DOHH2 (cell line): ENCODE data around the gene IFIT3.

Experiments used
- H3F3A ChIP-seq: fragments of 200-600 bp; sonication (generic), shearing (Covaris generic); 2 replicates; pipeline ENCODE4 v1.6.0; 2016; ENCODE audit warnings: antibody characterized with exemption, mild to moderate bottlenecking; ENCODE audit not compliant: control insufficient read depth, insufficient read depth
- H3K27ac ChIP-seq: fragments of 200-600 bp; sonication (generic); 2 replicates; pipeline ENCODE4 v1.5.1; 2014; ENCODE audit warnings: low read depth, mild to moderate bottlenecking, low read length, moderate library complexity
- H3K27me3 ChIP-seq: fragments of 200-600 bp; sonication (generic); 2 replicates; pipeline ENCODE4 v1.6.1; 2014; ENCODE audit warnings: mild to moderate bottlenecking, low read length, mixed read lengths; ENCODE audit not compliant: control insufficient read depth
- H3K36me3 ChIP-seq: fragments of 200-600 bp; sonication (generic); 2 replicates; pipeline ENCODE4 v1.6.1; 2014; ENCODE audit warnings: mild to moderate bottlenecking, low read length, moderate library complexity, mixed read lengths; ENCODE audit not compliant: control insufficient read depth
- H3K4me1 ChIP-seq: fragments of 200-600 bp; sonication (generic); 2 replicates; pipeline ENCODE4 v1.6.1; 2014; ENCODE audit warnings: mild to moderate bottlenecking, low read length, mixed read lengths; ENCODE audit not compliant: control insufficient read depth
- H3K4me2 ChIP-seq: fragments of 200-600 bp; sonication (generic); 2 replicates; pipeline ENCODE4 v1.6.0; 2014; ENCODE audit warnings: mild to moderate bottlenecking, low read length, moderate library complexity
- H3K4me3 ChIP-seq: fragments of 200-600 bp; sonication (generic); 2 replicates; pipeline ENCODE4 v1.5.1; 2014; ENCODE audit warnings: mild to moderate bottlenecking, low read length, mixed read lengths
- H3K79me2 ChIP-seq: fragments of 200-600 bp; sonication (generic); 2 replicates; pipeline ENCODE4 v1.6.1; 2014; ENCODE audit warnings: mild to moderate bottlenecking, low read length, mixed read lengths; ENCODE audit not compliant: control insufficient read depth
- H3K9me2 ChIP-seq: fragments of 200-600 bp; sonication (generic); replicated peaks from 2 replicates; pipeline ENCODE4 v1.6.1; 2014; ENCODE audit warnings: mild to moderate bottlenecking, low read length, mixed read lengths; ENCODE audit not compliant: control insufficient read depth
- H3K9me3 ChIP-seq: fragments of 200-600 bp; sonication (generic); 2 replicates; pipeline ENCODE4 v1.6.1; 2014; ENCODE audit warnings: antibody characterized with exemption, low read length, mixed read lengths; ENCODE audit not compliant: control insufficient read depth, insufficient read depth
- H4K20me1 ChIP-seq: fragments of 200-600 bp; sonication (generic); 2 replicates; pipeline ENCODE4 v1.6.0; 2014; ENCODE audit warnings: low read depth, mild to moderate bottlenecking, antibody characterized with exemption, low read length, moderate library complexity; ENCODE audit not compliant: control insufficient read depth, insufficient read depth
- EZH2phosphoT487 ChIP-seq: fragments of 200-600 bp; sonication (generic); IDR thresholded peaks from 2 replicates; pipeline ENCODE4 v1.6.1; 2017; ENCODE audit warnings: borderline replicate concordance, mild to moderate bottlenecking, antibody characterized with exemption, low read length, moderate library complexity, mixed read lengths
- TF ChIP-seq, protein P1 (sequence below): fragments of 200-600 bp; sonication (generic); IDR thresholded peaks from one replicate; pipeline ENCODE4 v1.5.1; 2014; ENCODE audit warnings: antibody characterized with exemption, mild to moderate bottlenecking, low read depth, low read length; ENCODE audit not compliant: poor library complexity, severe bottlenecking

The IFIT3 gene

DNA sequence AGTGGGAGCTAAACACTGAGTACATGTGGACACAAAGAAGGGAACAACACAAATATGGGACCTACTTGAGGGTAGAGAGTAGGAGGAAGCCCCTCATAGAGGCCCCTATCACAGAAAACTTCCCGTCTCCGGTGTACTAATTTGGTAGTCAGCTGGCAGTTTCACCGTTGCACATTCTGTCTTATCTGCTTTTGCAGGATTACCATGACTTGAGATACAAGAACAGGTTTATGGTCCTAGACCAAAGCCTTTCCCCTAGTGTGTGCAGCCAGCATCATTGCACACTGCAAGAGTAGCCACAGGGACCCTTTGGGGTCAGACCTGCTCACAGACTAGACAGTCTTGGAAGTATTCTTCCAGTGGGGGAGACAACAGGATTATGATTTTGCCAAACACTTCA lies 44.2 kb downstream of the IFIT3 start:
- Histone ChIP-seq H3K79me2 (no peaks in the 10 kb centered on the region), H3K27me3 (no peaks in the 10 kb centered on the region), H3K27ac (no peak overlapping the region), H3K9me2 (no peaks in the 10 kb centered on the region), H3K36me3 (no peaks in the 10 kb centered on the region), H3K4me3 (no peak overlapping the region), H3K9me3 (no peaks in the 10 kb centered on the region), H3F3A (no peaks in the 10 kb centered on the region), H3K4me1 (no peaks in the 10 kb centered on the region), H3K4me2 (no peak overlapping the region), H4K20me1 (no peaks in the 10 kb centered on the region)
- no peak for TF ChIP-seq EZH2phosphoT487
- TF ChIP-seq, protein P1, sequence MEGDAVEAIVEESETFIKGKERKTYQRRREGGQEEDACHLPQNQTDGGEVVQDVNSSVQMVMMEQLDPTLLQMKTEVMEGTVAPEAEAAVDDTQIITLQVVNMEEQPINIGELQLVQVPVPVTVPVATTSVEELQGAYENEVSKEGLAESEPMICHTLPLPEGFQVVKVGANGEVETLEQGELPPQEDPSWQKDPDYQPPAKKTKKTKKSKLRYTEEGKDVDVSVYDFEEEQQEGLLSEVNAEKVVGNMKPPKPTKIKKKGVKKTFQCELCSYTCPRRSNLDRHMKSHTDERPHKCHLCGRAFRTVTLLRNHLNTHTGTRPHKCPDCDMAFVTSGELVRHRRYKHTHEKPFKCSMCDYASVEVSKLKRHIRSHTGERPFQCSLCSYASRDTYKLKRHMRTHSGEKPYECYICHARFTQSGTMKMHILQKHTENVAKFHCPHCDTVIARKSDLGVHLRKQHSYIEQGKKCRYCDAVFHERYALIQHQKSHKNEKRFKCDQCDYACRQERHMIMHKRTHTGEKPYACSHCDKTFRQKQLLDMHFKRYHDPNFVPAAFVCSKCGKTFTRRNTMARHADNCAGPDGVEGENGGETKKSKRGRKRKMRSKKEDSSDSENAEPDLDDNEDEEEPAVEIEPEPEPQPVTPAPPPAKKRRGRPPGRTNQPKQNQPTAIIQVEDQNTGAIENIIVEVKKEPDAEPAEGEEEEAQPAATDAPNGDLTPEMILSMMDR = no peak

GRCh38 chr10:89373916-89374711 lies 46.3 kb downstream of the IFIT3 start:
- no peaks in the 10 kb centered on the region for H3K79me2 ChIP-seq
- H3K27ac ChIP-seq = no peak overlapping the region
- H3K27me3 ChIP-seq = no peaks in the 10 kb centered on the region
- no peaks in the 10 kb centered on the region for H3K9me2 ChIP-seq
- no peak for TF ChIP-seq EZH2phosphoT487
- TF ChIP-seq, protein P1 = no peak
- no peak overlapping the region for H3K4me2 ChIP-seq
- no peaks in the 10 kb centered on the region for H3K36me3 ChIP-seq
- no peaks in the 10 kb centered on the region for H3F3A ChIP-seq
- no peaks in the 10 kb centered on the region for H3K4me1 ChIP-seq
- H3K4me3 ChIP-seq = no peak overlapping the region
- H3K9me3 ChIP-seq = no peaks in the 10 kb centered on the region
- no peaks in the 10 kb centered on the region for H4K20me1 ChIP-seq

DNA sequence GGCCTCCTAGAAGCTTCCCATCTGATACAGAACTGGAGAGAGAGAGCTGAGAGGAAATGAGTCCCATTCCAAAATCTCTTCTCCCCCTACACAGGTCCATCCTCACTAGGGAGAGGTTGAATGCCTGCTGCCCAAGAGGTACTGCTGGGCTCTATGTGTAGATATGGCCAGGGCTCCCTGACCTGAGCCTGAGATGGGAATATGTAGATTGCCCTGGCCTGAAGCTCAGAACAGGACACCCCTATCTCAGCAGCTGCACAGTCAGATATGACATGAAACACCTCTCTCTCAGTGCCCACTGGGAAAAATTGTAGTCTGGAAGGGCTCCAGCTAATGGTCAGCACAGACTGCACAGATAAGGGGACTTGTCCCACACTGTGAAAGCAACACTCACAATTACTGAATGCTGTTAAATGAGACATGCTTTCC lies 46.9 kb downstream of the IFIT3 start:
- Histone ChIP-seq H4K20me1 (no peaks in the 10 kb centered on the region), H3K79me2 (no peaks in the 10 kb centered on the region), H3K27me3 (no peaks in the 10 kb centered on the region), H3K27ac (no peak overlapping the region), H3K4me3 (no peak overlapping the region), H3K9me2 (no peaks in the 10 kb centered on the region), H3K4me2 (no peak overlapping the region), H3K36me3 (no peaks in the 10 kb centered on the region), H3K4me1 (no peaks in the 10 kb centered on the region), H3K9me3 (no peaks in the 10 kb centered on the region), H3F3A (no peaks in the 10 kb centered on the region)
- no peak for TF ChIP-seq EZH2phosphoT487
- TF ChIP-seq, protein P1 = no peak
